SHP77 (cell line): ENCODE data around the gene OPCML.
A peak's percentile ranks its signal among the peaks of the same experiment; 100 is the strongest.

Experiments
- DNase-seq, 2 experiments: peaks; one replicate each; lab custom pipeline; 2025; lab: John Stamatoyannopoulos, UW

The OPCML gene

DNA sequence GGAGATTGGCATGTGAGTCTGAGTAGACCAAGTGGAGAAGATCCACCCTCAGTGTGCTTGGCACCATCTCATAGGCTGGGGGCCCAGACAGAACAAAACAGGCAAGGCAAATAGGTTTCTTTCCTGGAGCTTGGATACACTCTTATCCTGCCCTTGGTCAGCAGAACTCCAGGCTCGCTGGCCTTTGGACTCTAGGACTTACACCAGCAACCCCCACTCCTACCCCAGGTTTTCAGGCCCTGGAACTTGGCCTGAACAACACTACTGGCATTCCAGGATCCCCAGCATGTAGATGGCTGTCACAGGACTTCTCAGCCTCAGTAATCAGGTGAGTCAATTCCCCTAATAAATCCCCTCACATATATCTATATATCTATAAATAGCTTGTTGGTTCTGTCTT, 637.7 kb downstream of the OPCML start:
- no peak for DNase-seq

DNA sequence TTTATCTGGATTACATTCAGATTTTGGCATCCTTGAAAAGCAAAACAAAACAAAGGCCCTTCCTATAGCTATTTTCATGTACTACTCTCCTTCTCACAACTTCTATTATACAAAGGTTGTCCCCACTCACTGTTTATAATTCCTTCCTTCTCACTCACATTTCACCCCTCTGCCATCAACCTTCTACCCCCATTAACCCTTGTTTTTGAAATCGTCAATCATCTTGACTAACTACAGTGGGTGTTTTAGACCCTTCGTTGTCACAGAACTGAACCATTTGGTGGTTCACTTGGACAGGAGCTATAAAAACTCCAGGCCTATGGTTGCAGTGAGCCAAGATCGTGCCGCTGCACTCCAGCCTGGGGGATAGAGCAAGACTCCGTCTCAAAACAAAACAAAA, 639.4 kb downstream of the OPCML start:
- DNase-seq = no peak

DNA sequence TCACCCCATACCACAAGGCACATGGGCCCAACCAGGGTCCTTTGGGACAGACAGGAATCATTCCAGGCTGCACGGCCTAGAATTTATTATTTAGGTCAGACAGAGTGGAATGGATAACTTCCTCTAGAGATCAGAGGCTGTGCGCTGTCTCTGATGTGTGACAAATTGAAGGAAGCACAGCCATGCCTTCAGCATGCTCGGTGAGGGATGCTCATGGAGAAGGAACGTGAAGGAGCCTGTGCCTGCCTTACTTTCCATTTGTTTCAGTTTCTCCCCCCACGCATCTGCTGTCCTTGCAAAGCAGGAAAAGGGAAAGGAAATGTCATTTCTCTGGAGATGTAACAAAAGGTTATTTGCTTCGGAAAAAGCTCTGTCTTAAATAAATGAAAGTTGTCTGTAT, 644.1 kb downstream of the OPCML start:
- DNase-seq = no peak

DNA sequence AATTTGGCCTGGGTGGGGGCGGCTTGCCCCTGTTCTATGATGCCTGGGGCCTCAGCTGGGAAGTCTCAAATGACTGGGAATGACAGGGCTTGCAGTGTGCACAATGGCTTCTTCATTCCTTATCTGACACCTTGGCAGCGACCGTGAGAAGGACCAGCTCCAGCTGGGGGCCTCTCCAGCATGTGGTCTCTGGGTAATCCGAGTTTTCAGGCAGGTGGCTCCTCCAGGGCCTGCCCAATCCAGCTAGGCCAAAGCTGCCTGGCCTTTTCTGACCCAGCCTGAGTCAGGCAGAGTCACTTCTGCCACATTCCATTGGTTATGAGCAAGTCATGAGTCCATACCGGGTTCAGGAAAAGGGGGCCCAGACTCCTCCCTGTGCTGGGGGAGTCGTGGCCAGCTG, 646.0 kb downstream of the OPCML start:
- no peak for DNase-seq

DNA sequence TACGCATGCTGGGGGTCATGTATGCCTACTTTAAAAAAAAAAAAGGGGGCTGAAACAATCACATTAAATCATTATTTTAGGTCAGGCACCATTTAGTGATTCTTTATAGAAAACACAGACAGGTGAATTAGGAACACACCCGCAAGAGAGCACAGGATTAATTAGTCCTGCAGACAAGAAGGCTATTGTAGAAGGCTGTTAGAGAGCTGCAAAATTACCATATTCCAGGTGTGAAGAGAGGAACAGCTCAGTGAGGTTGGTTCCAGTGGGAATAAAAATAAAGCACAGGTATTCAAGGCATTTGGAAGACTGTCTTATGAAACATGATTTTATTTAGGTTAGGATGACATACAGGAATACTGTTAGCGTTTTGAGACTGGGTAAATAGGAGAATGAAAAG, 649.1 kb downstream of the OPCML start:
- DNase-seq = no peak

DNA sequence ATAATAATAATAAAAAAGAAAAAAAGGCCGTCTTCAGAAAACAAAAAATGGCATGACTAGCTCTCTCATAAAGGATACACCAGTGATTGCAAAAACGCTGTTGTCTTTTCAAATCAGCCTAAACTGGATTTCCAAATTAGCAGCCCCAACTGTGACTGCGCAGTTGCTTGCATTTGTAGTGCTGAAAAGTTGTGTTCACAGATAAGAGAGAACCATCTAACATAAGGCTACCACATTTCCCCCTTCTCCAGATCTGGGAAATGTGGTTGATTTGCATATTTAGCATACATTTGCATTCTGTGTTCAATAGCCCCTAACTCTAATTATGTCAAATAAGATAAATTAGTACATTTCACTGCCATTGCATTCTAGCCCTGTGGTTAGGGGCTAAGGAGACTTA, 650.7 kb downstream of the OPCML start:
- no peak for DNase-seq

DNA sequence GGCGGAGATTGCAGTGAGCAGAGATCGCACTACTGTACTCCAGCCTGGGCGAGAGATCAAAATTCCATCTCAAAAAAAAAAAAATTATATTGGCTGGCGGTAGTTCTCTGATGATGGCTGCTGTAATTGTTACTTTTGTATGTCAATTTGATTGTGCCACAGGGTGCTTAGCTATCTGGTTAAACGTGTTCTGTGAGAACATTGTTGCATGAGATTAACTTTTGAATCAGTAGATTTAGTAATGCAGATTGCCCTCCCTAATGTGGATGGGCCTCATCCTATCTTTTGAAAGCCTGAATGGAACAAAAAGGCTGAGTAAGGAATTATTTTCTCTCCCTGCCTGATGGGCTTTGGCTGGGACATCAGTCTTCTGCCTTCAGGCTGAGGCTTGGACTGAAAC, 654.2 kb downstream of the OPCML start:
- no peak for DNase-seq

DNA sequence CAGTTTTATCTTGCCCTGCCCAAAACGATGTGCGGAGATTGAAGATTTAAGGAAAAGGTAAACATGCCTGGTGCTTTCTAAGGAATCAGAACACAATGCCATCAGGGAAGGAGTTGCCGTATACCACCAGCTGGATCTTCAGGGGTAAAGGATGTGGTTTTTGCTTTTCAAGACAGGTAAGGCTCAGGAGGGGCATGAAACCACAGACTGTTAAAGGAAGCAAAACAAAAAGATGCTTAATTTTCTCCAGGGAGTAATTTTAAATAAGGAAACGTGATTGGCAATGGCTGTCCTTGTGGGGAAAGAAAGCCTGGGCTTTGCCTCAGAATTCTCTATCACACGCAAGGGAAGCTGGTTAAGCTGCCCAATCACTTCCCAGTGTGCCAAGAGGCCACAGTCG, 655.6 kb downstream of the OPCML start:
- no peak for DNase-seq

DNA sequence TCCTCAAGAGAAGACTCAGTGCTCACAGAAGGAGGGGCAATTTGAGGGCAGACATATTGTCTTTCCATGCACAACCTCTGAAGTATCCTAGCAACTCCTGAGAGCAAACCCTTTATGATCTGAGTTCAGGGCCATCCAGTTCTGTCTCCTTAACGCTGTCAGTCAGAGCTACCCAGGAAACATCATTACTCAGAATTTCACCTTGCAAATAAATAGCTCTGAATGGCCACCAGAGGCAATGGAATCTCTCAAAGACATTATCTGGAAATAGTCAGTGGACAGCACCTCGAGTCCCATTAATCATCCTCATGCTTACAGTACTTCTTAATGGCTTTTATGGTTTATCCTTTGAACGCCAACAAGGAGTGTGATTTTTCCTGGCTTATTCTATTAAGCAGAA, 656.1 kb downstream of the OPCML start:
- DNase-seq = no peak

DNA sequence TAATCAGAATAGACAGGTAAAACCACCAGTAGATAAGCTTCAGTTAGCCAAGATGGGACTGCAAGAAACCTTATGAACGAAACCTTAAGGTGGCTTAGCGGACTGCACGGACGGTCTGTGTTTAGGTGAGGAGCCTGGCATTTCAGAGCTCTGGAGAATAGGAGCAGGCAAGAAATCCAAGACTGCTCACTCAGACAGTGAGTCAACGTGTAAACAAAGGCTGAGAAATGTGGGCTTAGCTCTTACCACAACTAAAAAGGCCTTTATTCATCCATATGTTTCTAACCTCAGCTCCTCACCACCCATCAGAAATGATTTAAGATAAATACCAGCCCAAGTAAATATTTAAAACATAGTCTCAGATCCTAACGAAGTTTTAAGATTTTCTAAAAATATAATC, 657.7 kb downstream of the OPCML start:
- no peak for DNase-seq

DNA sequence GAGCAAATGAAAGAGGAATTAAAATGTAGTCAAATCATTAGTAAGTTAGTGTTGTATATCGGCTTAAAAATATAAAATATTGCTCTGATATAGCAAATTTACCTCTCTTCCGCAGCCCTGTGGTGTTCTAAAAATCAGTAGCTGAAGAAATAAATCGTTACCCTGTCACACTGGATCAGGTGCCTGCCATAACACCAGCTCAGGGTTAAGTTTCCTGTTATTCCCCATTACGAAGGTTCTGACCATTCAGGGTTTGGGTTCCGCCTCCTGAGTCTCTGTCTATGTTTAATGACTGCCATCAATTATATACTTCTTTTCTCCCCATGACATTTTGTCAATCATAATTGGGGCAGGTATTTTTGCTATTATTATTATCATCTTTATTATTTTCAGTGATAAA, 658.5 kb downstream of the OPCML start:
- no peak for DNase-seq

DNA sequence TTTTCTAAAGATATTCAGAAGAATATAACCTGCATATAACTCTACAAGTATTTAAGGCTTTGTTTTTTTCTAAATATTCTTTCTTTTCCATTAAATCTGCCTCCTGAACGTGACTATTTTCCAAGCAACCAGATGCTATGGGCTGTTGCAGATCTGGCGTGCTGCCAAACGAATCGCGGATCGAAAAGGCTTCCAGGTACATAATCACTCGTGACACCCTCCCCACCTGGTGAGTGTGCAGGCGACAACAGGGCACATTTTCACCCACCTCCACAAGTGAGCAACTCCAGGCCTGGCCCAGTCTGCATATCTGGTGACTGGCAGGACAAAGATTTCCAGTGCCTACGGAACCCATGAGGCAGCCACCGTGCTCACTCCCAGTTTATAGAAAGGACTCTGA, 660.1 kb downstream of the OPCML start:
- DNase-seq = no peak

DNA sequence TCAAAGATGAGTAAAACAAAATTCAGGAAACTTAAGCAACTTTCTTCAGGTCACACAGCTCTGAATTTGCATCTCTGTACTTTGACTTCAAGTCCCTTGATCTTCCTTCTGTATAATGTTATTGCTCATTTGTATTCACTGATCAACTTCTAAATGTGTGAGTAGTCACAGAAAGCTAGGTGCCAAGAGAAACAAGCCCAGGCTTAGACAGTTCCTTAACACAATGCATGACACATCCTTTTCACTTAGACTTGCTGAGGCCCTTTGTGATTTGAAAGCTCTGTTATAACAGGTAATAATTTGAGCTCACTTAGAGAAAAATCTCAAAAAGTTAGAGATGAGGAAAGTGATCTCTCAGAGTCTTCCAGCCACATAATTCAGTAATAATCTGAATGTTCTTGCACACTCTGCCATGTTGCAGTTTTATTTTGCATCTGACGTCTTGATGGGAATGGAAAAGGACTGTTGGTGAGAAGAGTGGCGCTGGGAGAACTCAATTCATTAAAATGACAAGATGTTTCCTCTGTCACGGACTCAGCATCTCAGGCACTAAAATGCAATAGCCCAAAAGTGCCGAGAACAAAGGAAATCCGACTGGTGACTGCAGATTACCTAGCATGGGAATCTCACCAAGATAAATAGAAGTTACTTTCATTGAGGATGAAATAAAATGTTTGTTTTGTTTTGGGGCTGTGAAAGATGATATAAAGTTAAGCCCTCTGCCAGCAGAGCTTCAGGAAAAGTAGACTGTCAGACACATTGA, 665.3 kb downstream of the OPCML start:
- no peak for DNase-seq

DNA sequence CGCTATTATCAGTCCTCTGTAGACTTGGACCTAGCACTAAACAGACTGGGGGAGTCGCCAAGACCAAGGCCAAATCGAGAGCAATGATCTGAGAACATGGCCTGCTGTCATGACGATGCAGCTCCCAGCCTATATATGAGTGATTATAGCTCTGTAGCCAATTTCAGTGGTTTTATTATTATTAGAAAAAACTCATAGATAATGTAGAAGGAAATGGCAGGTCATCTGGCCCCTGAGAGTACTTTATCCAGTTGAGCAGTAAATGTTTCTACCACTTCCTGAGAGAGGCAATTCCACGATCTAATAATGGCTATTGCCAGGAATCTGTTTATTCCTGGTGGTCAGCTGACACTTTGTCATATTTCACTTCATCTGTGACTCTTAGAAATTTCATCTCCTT, 666.7 kb downstream of the OPCML start:
- DNase-seq = no peak

DNA sequence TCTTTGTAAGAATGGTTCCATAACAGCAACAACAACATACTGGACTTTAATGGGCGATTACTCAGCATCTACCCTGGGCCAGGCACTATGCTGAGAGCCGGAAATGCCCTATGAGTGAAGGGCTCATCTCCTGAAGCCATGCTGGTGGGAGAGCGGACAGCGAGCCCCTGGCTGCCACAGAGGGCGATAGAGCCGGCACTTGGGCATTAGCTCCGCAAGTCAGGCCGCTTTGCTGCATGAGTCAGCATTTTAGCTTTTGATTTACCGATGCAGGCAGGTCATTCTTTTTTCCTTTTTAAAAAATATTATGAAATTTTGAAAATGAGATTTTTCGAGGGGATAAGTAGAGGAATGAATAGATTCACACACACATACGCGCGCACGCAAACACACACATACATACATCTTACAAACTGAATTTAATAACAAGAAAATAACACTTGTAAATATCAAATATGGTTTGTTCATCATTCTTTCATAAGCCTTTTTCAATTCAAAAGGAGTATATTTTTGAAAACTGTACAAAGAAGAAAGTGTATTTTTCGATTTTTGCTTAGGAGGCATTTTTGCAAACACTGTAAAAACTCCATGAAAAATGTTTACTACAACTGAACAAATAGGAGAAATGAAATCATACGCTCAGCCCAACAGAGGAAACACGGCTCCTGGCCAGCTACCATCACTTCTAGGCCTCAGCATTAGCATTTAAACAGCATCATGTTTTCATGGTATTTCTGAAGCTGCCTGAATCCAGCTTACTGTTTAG, 667.3 kb downstream of the OPCML start:
- peak in 1 of 2 experiments; percentile 7 for DNase-seq

DNA sequence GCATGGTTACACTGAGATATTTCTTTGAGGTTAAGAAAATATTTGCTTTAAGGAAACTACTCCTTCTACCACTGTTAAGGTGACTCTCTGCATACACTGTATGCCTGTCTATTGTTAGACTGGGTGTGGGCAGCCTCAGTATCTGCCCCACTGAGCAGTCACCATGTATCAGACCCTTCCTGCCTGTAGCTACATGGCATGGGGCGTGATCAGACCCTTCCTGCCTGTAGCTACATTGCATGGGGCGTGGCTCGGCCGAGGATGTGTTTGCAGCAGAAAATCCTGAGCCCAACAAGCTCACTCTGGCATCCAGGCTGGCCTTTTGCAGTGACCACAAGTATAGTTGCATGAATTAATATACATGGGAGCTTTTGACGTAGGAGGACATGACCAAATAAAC, 669.4 kb downstream of the OPCML start:
- no peak for DNase-seq

DNA sequence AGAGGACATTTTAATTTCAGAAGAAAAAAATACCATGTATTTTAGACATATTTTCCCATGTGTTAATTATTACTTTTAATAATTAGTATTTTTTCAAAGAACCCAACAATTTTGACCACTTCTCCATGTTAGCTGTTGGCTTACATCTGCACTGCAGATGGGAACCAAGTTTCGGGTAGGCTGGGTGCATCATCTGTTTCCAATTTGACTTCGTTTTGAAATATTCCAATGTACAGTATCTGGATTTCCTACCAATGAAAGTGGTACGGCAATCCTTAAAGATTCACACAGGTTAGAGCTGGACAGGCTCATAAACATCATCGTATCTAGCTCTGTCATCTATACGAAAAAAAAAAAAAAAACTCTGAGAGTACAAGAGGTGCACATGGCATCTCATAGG, 670.2 kb downstream of the OPCML start:
- no peak for DNase-seq

DNA sequence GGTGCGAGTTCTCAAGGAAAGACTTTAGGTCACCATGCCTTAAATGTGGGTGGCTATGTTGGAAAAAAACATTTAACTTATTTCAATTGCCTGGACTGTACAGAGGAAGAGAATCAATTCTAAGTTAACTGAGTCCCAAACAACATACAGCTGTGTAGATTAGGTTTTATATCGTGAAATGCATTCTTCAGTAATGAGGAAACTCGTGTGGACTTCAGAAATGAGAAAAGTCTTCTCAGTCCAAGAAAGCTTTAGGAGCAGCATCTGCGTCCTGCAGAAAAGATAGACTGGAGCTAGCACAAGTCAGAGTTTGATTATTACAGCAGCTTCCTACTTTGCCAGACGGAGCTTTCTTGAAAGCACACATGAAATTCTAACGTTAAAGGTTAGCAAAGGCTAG, 673.0 kb downstream of the OPCML start:
- no peak for DNase-seq

DNA sequence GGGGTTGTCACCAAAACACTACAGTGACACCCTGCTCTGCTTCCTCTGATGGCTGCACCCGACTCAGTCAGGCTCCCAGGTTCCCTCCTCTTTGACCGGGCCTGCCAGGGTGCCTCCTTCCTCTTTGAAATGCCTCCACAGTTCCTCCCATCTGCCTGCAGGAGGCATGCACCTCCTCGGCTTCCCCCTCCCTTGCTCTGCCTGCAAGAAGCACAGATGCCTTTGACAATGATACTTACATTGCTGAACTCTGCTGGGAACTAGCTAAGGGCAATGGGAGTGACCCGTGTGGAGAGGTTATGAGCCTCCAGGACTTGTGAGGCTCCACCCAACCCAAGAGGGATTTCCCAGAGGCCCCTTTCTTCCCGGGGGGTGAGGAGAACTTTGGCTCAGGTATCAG, 674.1 kb downstream of the OPCML start:
- no peak for DNase-seq

DNA sequence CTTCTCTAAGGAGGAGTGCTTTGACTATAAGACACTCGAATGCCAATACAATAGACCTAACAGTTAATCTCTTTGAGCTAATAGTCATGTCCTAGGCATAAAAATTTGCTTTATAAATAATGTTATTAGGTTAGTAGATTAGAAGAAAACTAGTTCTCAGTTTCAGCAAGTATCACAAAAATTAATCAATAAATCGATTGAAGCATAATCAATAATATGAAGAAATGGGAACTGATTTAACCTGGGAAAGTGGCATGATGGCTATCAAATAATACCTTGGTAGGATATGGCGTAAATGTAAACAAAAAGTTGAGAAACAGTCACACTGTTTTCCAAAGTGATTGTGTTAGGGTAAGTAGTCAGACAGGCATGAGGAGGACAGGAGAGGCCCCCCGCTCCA, 676.3 kb downstream of the OPCML start:
- no peak for DNase-seq

DNA sequence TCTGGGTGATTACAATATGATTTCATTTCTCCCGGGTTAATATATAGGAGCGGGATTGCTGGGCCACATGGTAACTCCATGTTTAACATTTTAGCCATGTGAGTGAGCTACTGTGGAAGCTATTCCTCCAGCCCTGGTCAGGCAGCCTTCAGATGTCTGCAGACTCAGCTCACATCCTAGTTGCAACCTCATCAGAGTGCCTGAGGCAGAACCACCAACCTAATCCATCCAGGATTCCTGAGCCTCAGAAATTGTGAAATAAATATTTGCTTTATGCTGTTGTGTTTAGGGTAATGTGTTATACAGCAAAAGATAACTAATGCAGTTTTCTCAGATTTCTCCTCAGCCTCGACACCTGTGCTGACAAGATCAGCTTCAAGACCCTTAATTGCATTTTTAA, 676.8 kb downstream of the OPCML start:
- no peak for DNase-seq

DNA sequence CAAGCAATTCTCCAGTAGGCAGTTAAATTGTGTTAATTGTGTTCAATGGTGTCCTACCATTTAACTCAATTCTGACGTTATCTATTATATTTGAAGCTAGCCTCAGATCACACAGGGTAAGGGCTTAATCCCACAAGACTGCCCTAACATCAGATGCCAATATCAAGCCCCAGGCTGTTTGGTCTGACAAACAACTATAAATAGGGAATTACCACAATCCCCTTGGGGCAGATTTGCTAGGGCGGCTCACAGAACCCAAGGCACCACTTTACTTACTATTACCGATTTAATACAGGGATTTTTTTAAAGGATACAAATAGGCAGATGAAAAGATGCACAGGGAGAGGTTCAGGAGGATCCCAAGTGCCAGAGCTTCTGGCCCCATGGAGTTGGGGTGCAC, 678.4 kb downstream of the OPCML start:
- no peak for DNase-seq

DNA sequence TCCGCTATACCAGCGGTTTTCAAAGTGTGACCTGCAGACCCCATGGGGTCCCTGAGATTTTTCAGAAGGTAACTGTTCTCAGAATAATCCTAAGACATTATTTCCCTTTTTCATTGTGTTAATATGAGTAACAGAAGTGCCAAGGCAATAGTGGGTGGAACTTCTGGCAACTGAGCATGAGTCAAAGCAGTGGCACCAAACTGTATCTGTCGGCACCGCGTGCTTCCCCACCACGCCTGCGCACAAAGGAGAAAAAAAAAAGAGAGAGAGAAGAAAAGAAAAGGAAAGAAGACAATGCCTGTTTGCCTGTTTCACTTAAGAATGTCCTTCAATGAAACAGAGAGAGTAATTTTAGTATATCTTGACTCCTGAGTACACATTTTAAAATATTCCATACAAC, 679.9 kb downstream of the OPCML start:
- no peak for DNase-seq

DNA sequence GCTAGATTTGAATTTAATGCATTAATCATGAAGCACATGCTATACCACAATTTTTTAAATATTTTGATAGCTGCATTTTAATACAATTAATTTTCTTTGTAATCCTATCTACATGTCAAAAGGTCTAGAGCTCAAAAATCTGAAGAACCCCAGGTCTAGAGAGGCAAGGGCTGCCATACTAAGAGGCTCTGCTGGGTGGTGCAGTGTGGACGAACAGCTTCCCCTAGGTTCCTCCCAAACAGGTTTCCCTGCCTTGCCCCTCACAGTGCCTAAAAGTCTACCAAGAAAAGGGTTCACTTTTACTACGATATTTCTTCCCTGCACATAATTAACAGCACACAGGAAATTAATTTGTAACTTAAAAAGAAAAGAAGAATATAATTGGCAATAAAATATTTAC, 681.1 kb downstream of the OPCML start:
- no peak for DNase-seq
